Liver (tissue), 3 donors: ENCODE measurements around the gene LBP.

ENCODE experiments used
- CTCF ChIP-seq: fragments of 150-350 bp; IDR thresholded peaks from 2 replicates; pipeline ENCODE4 v1.5.1; 2017; ENCODE audit warnings: improper control_type of control experiment, low read depth, low read length; ENCODE audit not compliant: missing input control
- EGR1 ChIP-seq, 2 donors: IDR thresholded peaks; 2 replicates each; pipeline ENCODE4 v1.6.1; 2016 to 2018; ENCODE audit warnings: antibody characterized with exemption in 2 of 2, low read depth in 2 of 2
- FOXA1 ChIP-seq: IDR thresholded peaks from 2 replicates; pipeline ENCODE4 v1.6.1; 2016; ENCODE audit warnings: antibody characterized with exemption
- RAD21 ChIP-seq, 2 donors: IDR thresholded peaks; 2 replicates each; pipeline ENCODE4 v1.6.1; 2016; ENCODE audit warnings: antibody characterized with exemption in 2 of 2, mild to moderate bottlenecking in 2 of 2
- REST ChIP-seq: IDR thresholded peaks from 2 replicates; pipeline ENCODE4 v1.6.1; 2016; ENCODE audit warnings: antibody characterized with exemption, mild to moderate bottlenecking
- TAF1 ChIP-seq: conservative IDR thresholded peaks from 2 replicates; pipeline ENCODE4 v1.6.1; 2016; ENCODE audit warnings: antibody characterized with exemption, mild to moderate bottlenecking
- YY1 ChIP-seq: IDR thresholded peaks from 2 replicates; pipeline ENCODE4 v1.6.1; 2016; ENCODE audit warnings: antibody characterized with exemption, mild to moderate bottlenecking
- donor health status: healthy.
- donor health status: healthy.

- TF ChIP-seq CTCF (no peak), FOXA1 (no peak), RAD21 (IDR thresholded peaks at IDR 0.05) (no peak), REST (no peak), EGR1 (IDR thresholded peaks at IDR 0.05; ENCODE audit: low read depth in 2 of 2) (no peak), TAF1 (no peak), YY1 (no peak)
Observed at GRCh38 chr20:38404016-38404415, 57.7 kb downstream of the LBP start.
